H1 (cell line): ENCODE data around the gene LLGL1.

Source experiments
- GABPA ChIP-seq: IDR thresholded peaks from 2 replicates; pipeline ENCODE4 v1.6.1; 2011; ENCODE audit warnings: mild to moderate bottlenecking, low read length, moderate library complexity, borderline replicate concordance; ENCODE audit not compliant: insufficient read depth
- JUND ChIP-seq: IDR thresholded peaks from 2 replicates; pipeline ENCODE4 v1.6.1; 2011; ENCODE audit warnings: mild to moderate bottlenecking, improper control_type of control experiment, low read length
- KDM1A ChIP-seq: fragments of 200-600, 300-600 bp; sonication (generic); IDR thresholded peaks from 2 replicates; pipeline ENCODE4 v1.7.1; 2016; ENCODE audit warnings: mild to moderate bottlenecking, low read length, borderline replicate concordance
- POLR2A ChIP-seq, 2 experiments: IDR thresholded peaks; 1 replicate in 1 of 2; 2 replicates in 1 of 2; pipeline ENCODE4 v1.6.1; 2011; ENCODE audit warnings: low read depth in 2 of 2, low read length in 2 of 2, mild to moderate bottlenecking in 2 of 2; ENCODE audit errors: control extremely low read depth in 1 of 2
- RFX5 ChIP-seq: IDR thresholded peaks from 2 replicates; pipeline ENCODE4 v1.6.1; 2011; ENCODE audit warnings: low read depth, low read length, improper control_type of control experiment, borderline replicate concordance
- TBP ChIP-seq: IDR thresholded peaks from 2 replicates; pipeline ENCODE4 v1.6.1; 2011; ENCODE audit warnings: low read depth, low read length, improper control_type of control experiment
- TF ChIP-seq, protein P1 (sequence below), 3 experiments: IDR thresholded peaks; 1 replicate in 2 of 3; 2 replicates in 1 of 3; pipeline versions ENCODE4 v1.5.1 to v1.6.1; 2011; ENCODE audit warnings: low read length in 3 of 3, mild to moderate bottlenecking in 3 of 3, inconsistent platforms in 2 of 3, low read depth in 1 of 3, moderate library complexity in 1 of 3; ENCODE audit not compliant: insufficient read depth in 1 of 3; ENCODE audit errors: control extremely low read depth in 1 of 3
- TF ChIP-seq, protein P2 (sequence below): IDR thresholded peaks from 2 replicates; pipeline ENCODE4 v1.6.1; 2012; ENCODE audit warnings: inconsistent platforms
- TF ChIP-seq, protein P3 (sequence below): IDR thresholded peaks from 2 replicates; pipeline ENCODE4 v1.6.1; 2012; ENCODE audit warnings: low read length, inconsistent platforms
- TF ChIP-seq, protein P4 (sequence below): IDR thresholded peaks from 2 replicates; pipeline ENCODE4 v1.6.1; 2011; ENCODE audit warnings: low read length, improper control_type of control experiment

DNA sequence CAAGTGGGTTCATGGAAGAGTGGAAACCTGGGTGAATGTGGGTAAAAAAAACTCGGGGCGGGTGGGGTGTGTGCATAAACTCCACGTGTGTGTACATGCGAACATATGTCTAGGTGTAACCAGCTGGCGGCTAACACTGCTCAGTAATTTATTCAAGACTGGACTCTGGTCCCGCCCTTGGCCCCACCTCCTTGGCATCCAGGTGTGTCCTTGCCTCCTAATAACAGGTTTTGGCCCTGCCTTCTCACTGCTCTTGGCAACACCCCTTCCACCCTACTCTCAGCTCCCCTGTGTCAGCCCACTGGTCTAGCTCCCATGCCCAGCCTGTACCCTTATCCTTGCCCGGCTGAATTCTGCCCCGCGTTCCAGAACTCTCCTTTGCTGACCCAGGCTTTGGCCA, 24.8 kb downstream of the LLGL1 start:
- TF ChIP-seq, protein P1, sequence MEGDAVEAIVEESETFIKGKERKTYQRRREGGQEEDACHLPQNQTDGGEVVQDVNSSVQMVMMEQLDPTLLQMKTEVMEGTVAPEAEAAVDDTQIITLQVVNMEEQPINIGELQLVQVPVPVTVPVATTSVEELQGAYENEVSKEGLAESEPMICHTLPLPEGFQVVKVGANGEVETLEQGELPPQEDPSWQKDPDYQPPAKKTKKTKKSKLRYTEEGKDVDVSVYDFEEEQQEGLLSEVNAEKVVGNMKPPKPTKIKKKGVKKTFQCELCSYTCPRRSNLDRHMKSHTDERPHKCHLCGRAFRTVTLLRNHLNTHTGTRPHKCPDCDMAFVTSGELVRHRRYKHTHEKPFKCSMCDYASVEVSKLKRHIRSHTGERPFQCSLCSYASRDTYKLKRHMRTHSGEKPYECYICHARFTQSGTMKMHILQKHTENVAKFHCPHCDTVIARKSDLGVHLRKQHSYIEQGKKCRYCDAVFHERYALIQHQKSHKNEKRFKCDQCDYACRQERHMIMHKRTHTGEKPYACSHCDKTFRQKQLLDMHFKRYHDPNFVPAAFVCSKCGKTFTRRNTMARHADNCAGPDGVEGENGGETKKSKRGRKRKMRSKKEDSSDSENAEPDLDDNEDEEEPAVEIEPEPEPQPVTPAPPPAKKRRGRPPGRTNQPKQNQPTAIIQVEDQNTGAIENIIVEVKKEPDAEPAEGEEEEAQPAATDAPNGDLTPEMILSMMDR (IDR thresholded peaks at IDR 0.05; ENCODE audit: control extremely low read depth in 1 of 3, insufficient read depth in 1 of 3, low read depth in 1 of 3, low read length in 3 of 3) = no peak
- TF ChIP-seq, protein P2, sequence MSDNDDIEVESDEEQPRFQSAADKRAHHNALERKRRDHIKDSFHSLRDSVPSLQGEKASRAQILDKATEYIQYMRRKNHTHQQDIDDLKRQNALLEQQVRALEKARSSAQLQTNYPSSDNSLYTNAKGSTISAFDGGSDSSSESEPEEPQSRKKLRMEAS = no peak
- TF ChIP-seq TBP (no peak), POLR2A (IDR thresholded peaks at IDR 0.05; ENCODE audit: control extremely low read depth in 1 of 2, low read depth in 2 of 2, low read length in 2 of 2) (no peak), JUND (no peak), RFX5 (no peak), GABPA (no peak), KDM1A (no peak)
- TF ChIP-seq, protein P3, sequence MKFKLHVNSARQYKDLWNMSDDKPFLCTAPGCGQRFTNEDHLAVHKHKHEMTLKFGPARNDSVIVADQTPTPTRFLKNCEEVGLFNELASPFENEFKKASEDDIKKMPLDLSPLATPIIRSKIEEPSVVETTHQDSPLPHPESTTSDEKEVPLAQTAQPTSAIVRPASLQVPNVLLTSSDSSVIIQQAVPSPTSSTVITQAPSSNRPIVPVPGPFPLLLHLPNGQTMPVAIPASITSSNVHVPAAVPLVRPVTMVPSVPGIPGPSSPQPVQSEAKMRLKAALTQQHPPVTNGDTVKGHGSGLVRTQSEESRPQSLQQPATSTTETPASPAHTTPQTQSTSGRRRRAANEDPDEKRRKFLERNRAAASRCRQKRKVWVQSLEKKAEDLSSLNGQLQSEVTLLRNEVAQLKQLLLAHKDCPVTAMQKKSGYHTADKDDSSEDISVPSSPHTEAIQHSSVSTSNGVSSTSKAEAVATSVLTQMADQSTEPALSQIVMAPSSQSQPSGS = no peak
- TF ChIP-seq, protein P4, sequence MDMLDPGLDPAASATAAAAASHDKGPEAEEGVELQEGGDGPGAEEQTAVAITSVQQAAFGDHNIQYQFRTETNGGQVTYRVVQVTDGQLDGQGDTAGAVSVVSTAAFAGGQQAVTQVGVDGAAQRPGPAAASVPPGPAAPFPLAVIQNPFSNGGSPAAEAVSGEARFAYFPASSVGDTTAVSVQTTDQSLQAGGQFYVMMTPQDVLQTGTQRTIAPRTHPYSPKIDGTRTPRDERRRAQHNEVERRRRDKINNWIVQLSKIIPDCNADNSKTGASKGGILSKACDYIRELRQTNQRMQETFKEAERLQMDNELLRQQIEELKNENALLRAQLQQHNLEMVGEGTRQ = no peak
